Measurements from ENCODE around the gene ST8SIA6. TPM values are rescaled to one million over a fixed set of nuclear protein-coding genes. Genes with fewer than 3 reads are reported as not detected.

The ST8SIA6 gene
- total and polyA plus RNA-seq, 9 of the 15 experiments (the other 6 are each of a cell fraction or from before 2014, with no cell fraction given), result 0.69 to 6.7 (median 5.0) TPM

DNA sequence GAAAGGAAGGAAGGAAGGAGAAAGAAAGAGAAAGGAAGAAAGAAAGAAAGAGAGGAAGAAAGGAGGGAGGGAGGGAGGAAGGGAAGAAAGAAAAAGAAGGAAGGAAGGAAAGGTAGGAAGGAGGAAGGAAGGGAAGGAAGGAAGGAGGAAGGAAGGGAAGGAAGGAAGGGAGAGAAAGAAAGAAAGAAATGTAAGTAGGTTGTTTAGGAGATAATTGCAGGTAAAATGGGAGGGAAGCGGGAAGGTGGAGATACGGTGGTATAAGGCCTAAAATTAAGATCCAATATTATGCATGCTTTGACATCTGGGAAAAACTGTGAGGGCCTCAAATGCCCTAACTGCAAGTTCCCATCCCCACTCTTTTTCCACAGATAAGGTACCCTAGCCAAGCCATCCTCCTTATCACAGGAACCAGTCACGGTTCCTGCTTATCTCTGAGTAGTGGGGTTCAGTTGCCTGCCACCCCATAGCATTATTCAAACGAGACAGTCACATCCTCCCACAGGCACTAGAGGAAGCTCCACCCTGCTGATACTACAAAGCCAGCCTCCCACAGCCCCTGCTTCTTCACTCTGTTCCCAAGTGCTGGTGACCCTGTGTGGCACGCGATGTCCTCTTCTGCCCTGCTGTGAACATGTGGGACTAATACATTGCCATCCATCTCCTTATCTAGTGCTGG lies 28.7 kb downstream of the ST8SIA6 start (continued):
- TF ChIP-seq, protein P1, sequence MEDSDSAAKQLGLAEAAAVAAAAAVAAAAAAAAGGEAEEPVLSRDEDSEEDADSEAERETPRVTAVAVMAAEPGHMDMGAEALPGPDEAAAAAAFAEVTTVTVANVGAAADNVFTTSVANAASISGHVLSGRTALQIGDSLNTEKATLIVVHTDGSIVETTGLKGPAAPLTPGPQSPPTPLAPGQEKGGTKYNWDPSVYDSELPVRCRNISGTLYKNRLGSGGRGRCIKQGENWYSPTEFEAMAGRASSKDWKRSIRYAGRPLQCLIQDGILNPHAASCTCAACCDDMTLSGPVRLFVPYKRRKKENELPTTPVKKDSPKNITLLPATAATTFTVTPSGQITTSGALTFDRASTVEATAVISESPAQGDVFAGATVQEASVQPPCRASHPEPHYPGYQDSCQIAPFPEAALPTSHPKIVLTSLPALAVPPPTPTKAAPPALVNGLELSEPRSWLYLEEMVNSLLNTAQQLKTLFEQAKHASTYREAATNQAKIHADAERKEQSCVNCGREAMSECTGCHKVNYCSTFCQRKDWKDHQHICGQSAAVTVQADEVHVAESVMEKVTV (CRISPR knock-in tag; IDR thresholded peaks at IDR 0.05), result 0 out of 2 replicates have a peak, but pooled peaks have one; percentile 13
- TF ChIP-seq EP300 (IDR thresholded peaks at IDR 0.05; ENCODE audit: low read length) (peak; percentile 100), ZNF134 (CRISPR knock-in tag; conservative IDR thresholded peaks at IDR 0.05) (peak; percentile 63; the same call in 1 of the 2 replicates), HDAC3 (IDR thresholded peaks at IDR 0.05; ENCODE audit: borderline replicate concordance, partially characterized antibody) (peak; percentile 98), PHB (CRISPR knock-in tag; IDR thresholded peaks at IDR 0.05) (no peak), RBM39 (optimal IDR thresholded peaks at IDR 0.05; ENCODE audit: low read depth, low read length) (peak; percentile 79), CREM (IDR thresholded peaks at IDR 0.05; ENCODE audit: low read depth) (peak; percentile 88), ZNF23 (CRISPR knock-in tag; IDR thresholded peaks at IDR 0.05) (peak; percentile 67), ZNF41 (CRISPR knock-in tag; conservative IDR thresholded peaks at IDR 0.05) (no peak), C11orf30 (IDR thresholded peaks at IDR 0.05; ENCODE audit: low read depth) (peak; percentile 15), GABPB2 (CRISPR knock-in tag; conservative IDR thresholded peaks at IDR 0.05) (no peak), CEBPB (tag; IDR thresholded peaks at IDR 0.05) (no peak), ZNF445 (CRISPR knock-in tag; IDR thresholded peaks at IDR 0.05; ENCODE audit: low read depth) (no peak), SMARCB1 (IDR thresholded peaks at IDR 0.05; ENCODE audit: insufficient read length, low read depth) (no peak), ZC3H8 (IDR thresholded peaks at IDR 0.05) (peak; percentile 89), MTA3 (IDR thresholded peaks at IDR 0.05; ENCODE audit: borderline replicate concordance) (peak; percentile 97)
- TF ChIP-seq, protein P2, sequence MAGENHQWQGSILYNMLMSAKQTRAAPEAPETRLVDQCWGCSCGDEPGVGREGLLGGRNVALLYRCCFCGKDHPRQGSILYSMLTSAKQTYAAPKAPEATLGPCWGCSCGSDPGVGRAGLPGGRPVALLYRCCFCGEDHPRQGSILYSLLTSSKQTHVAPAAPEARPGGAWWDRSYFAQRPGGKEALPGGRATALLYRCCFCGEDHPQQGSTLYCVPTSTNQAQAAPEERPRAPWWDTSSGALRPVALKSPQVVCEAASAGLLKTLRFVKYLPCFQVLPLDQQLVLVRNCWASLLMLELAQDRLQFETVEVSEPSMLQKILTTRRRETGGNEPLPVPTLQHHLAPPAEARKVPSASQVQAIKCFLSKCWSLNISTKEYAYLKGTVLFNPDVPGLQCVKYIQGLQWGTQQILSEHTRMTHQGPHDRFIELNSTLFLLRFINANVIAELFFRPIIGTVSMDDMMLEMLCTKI (IDR thresholded peaks at IDR 0.05; ENCODE audit: partially characterized antibody), result no peak
- TF ChIP-seq, protein P3, sequence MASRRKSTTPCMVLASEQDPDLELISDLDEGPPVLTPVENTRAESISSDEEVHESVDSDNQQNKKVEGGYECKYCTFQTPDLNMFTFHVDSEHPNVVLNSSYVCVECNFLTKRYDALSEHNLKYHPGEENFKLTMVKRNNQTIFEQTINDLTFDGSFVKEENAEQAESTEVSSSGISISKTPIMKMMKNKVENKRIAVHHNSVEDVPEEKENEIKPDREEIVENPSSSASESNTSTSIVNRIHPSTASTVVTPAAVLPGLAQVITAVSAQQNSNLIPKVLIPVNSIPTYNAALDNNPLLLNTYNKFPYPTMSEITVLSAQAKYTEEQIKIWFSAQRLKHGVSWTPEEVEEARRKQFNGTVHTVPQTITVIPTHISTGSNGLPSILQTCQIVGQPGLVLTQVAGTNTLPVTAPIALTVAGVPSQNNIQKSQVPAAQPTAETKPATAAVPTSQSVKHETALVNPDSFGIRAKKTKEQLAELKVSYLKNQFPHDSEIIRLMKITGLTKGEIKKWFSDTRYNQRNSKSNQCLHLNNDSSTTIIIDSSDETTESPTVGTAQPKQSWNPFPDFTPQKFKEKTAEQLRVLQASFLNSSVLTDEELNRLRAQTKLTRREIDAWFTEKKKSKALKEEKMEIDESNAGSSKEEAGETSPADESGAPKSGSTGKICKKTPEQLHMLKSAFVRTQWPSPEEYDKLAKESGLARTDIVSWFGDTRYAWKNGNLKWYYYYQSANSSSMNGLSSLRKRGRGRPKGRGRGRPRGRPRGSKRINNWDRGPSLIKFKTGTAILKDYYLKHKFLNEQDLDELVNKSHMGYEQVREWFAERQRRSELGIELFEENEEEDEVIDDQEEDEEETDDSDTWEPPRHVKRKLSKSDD (conservative IDR thresholded peaks at IDR 0.05; ENCODE audit: low read length), result no peak; the same call in 1 of the 2 replicates
- TF ChIP-seq, protein P4, sequence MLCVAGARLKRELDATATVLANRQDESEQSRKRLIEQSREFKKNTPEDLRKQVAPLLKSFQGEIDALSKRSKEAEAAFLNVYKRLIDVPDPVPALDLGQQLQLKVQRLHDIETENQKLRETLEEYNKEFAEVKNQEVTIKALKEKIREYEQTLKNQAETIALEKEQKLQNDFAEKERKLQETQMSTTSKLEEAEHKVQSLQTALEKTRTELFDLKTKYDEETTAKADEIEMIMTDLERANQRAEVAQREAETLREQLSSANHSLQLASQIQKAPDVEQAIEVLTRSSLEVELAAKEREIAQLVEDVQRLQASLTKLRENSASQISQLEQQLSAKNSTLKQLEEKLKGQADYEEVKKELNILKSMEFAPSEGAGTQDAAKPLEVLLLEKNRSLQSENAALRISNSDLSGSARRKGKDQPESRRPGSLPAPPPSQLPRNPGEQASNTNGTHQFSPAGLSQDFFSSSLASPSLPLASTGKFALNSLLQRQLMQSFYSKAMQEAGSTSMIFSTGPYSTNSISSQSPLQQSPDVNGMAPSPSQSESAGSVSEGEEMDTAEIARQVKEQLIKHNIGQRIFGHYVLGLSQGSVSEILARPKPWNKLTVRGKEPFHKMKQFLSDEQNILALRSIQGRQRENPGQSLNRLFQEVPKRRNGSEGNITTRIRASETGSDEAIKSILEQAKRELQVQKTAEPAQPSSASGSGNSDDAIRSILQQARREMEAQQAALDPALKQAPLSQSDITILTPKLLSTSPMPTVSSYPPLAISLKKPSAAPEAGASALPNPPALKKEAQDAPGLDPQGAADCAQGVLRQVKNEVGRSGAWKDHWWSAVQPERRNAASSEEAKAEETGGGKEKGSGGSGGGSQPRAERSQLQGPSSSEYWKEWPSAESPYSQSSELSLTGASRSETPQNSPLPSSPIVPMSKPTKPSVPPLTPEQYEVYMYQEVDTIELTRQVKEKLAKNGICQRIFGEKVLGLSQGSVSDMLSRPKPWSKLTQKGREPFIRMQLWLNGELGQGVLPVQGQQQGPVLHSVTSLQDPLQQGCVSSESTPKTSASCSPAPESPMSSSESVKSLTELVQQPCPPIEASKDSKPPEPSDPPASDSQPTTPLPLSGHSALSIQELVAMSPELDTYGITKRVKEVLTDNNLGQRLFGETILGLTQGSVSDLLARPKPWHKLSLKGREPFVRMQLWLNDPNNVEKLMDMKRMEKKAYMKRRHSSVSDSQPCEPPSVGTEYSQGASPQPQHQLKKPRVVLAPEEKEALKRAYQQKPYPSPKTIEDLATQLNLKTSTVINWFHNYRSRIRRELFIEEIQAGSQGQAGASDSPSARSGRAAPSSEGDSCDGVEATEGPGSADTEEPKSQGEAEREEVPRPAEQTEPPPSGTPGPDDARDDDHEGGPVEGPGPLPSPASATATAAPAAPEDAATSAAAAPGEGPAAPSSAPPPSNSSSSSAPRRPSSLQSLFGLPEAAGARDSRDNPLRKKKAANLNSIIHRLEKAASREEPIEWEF (CRISPR knock-in tag; IDR thresholded peaks at IDR 0.05), result peak; percentile 79

Data from K562 (cell line).